ENCODE data around the gene BTBD16. TPM values are rescaled to one million over a fixed set of nuclear protein-coding genes. Genes with fewer than 3 reads are reported as not detected.

The BTBD16 gene
- total and polyA plus RNA-seq, 2 donors (not counting 1 experiment from before 2014, with no cell fraction given), result not detected

DNA sequence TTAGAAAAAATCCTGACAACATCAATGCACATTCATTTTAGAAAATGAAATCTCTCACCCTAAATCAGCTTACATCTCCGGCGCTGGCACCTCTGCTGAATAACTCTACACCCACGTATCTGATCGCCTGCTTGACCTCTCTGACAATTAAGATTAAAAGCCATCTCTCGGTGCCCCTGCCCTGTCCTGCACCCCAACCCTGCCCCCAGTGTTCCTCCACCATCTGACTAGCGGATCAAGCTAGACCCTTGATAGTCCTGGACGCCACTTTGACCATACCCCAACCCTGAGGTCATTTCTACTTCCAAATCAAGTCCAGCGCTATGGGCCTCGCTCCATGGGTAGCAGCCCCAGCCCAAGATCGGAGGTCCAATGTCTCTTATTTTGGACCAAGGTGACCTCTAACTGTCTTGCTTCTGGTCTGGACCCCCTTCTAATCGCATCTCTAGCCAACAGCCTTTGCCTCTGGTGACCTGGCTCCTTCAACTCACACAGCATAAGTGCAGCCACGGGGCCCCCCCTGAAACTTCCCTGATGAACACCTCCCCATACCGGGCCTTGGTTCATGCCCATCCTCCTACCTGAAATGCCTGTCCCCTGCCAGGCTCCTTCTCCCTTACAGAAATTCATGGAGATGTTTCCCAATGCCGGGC is 28.5 kb downstream of the BTBD16 start:
- no peak overlapping the region for H3K4me3 ChIP-seq (ENCODE audit: control extremely low read depth in 1 of 5, extremely low read depth in 1 of 5, insufficient read depth in 1 of 5, low read depth in 2 of 5, low read length in 4 of 5)
- CTCF ChIA-PET, result interaction anchor here (0.6 to 4.6 kb wide), 35 partner anchors 7 to 869 kb away, joined by 3 to 138 read pairs (median 4); partner anchors contain the start of genes ARMS2, BTBD16 and PLEKHA1
- ATAC-seq (ENCODE audit: low read depth), result no peak
- no peak overlapping the region for H3K27ac ChIP-seq (ENCODE audit: low read length in 2 of 2)
- Mint-ChIP-seq H3K9me3 (ENCODE audit: insufficient read depth) (no peaks in the 10 kb centered on the region), H3K27me3 (peaks cover 20% of the 10 kb centered on the region), H3K4me3 (no peak overlapping the region), H3K27ac (no peak overlapping the region), H3K4me1 (peaks cover 3% of the 10 kb centered on the region)
- H3K27me3 ChIP-seq (replicated peaks in 1 of 4; ENCODE audit: control extremely low read depth in 1 of 4, control insufficient read depth in 3 of 4, insufficient read depth in 4 of 4, low read length in 3 of 4), result peaks cover 0 to 4% (median 0%) of the 10 kb centered on the region in 4 experiments
- no peaks in the 10 kb centered on the region for H4K20me1 ChIP-seq (ENCODE audit: control insufficient read depth, insufficient read depth, low read length, poor library complexity, severe bottlenecking)
- no peak overlapping the region for H3K4me2 ChIP-seq (replicated peaks; ENCODE audit: low read depth, low read length, poor library complexity, severe bottlenecking)
- H3K79me2 ChIP-seq (ENCODE audit: control insufficient read depth, insufficient read depth, low read length), result no peaks in the 10 kb centered on the region
- POLR2A ChIA-PET, result interaction anchor here (0.8 kb wide), 1 partner anchor 43 kb away, joined by 3 read pairs; no protein-coding TSS in a partner anchor
- 93% methylated on average over 12 of the region's 14 CpGs for WGBS (ENCODE audit: insufficient coverage)
- no peaks in the 10 kb centered on the region for H3K36me3 ChIP-seq (replicated peaks in 1 of 2; ENCODE audit: control extremely low read depth in 1 of 2, control insufficient read depth in 1 of 2, extremely low read depth in 1 of 2, insufficient read depth in 2 of 2, low read length in 1 of 2)
- H3K9me3 ChIP-seq (ENCODE audit: control extremely low read depth in 1 of 3, control insufficient read depth in 2 of 3, insufficient read depth in 1 of 3, low read length in 2 of 3), result peaks cover 0 to 3% (median 0%) of the 10 kb centered on the region in 3 donors
- peaks cover 3 to 4% of the 10 kb centered on the region in 2 donors for H3K4me1 ChIP-seq (ENCODE audit: control insufficient read depth in 2 of 2, insufficient read depth in 2 of 2, low read length in 2 of 2)
- no peak overlapping the region for H3K9ac ChIP-seq (ENCODE audit: low read length)
- no peak for TF ChIP-seq EZH2 (IDR thresholded peaks at IDR 0.05; ENCODE audit: borderline replicate concordance, insufficient read depth, low read depth, low read length, poor library complexity, severe bottlenecking)
- TF ChIP-seq, protein P1, sequence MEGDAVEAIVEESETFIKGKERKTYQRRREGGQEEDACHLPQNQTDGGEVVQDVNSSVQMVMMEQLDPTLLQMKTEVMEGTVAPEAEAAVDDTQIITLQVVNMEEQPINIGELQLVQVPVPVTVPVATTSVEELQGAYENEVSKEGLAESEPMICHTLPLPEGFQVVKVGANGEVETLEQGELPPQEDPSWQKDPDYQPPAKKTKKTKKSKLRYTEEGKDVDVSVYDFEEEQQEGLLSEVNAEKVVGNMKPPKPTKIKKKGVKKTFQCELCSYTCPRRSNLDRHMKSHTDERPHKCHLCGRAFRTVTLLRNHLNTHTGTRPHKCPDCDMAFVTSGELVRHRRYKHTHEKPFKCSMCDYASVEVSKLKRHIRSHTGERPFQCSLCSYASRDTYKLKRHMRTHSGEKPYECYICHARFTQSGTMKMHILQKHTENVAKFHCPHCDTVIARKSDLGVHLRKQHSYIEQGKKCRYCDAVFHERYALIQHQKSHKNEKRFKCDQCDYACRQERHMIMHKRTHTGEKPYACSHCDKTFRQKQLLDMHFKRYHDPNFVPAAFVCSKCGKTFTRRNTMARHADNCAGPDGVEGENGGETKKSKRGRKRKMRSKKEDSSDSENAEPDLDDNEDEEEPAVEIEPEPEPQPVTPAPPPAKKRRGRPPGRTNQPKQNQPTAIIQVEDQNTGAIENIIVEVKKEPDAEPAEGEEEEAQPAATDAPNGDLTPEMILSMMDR (IDR thresholded peaks at IDR 0.05), result no peak
- intact Hi-C loops (cut with micrococcal nuclease), result no loop called here
- no peak overlapping the region for H2AFZ ChIP-seq (ENCODE audit: insufficient read depth, low read depth, low read length, poor library complexity, severe bottlenecking)
- no peak for DNase-seq

Measured in B cell (primary cell).